GM18519 (cell line): ENCODE results near the gene CFAP74.
"Not testable (repeated sequence)": the region's sequence is repeated elsewhere in the genome, so short reads cannot be mapped to it uniquely, and the experiment has no call there.

Source experiments
- ATAC-seq: cut with Tn5 transposase; IDR thresholded peaks from one replicate; pipeline ENCODE4 v1.9.1; 2021; ENCODE audit warnings: mild to moderate bottlenecking, moderate library complexity; ENCODE audit not compliant: unreplicated experiment, low FRiP score

The CFAP74 gene

GRCh38 chr1:1989789-1990188 lies 13.8 kb downstream of the CFAP74 start:
- no peak for ATAC-seq

GRCh38 chr1:1989102-1989542 lies 14.5 kb downstream of the CFAP74 start:
- ATAC-seq: no peak

GRCh38 chr1:1988061-1988945 lies 15.3 kb downstream of the CFAP74 start:
- ATAC-seq: no peak

GRCh38 chr1:1987142-1987510 lies 16.5 kb downstream of the CFAP74 start:
- no peak for ATAC-seq

DNA sequence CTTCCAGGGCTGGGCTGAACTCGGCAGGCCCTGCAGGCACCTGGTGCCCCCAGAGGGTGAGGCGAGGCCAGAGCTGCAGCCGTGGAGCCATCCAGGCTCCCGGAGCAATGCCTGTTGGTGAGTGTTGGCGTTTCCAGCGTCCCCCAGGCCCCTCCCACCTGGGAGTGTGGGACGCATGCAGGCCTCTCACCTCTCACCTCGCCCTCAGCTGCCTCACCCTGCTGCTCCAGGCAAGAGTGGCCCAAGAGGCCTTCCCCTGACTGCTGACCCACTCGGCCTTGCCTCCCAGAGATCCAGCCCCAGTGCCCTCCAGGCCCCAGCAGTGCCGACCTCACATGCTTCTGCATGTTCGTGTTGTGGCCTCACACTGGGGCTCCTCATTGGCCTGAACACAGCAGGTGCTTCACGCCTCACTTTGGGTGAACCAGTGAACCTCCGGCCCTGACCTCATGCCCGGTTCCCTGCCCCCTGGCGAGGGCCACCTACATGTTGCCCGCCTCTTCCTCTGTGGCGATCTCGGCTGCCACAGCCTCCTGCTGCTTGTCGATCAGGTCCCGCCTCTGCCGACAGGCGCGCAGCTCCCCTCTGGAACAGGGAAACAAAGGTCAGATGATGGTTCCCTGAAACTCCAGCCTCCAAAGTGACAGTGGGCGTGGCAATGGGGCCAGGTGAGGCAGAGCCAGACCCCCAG lies 17.0 kb downstream of the CFAP74 start:
- no peak for ATAC-seq

- ATAC-seq: no peak
Measured at GRCh38 chr1:1985375-1986050, 18.1 kb downstream of the CFAP74 start.

- no peak for ATAC-seq
Measured at GRCh38 chr1:1984560-1985070, 19.0 kb downstream of the CFAP74 start.

- no peak for ATAC-seq
Measured at GRCh38 chr1:1982379-1983232, 21.0 kb downstream of the CFAP74 start.

DNA sequence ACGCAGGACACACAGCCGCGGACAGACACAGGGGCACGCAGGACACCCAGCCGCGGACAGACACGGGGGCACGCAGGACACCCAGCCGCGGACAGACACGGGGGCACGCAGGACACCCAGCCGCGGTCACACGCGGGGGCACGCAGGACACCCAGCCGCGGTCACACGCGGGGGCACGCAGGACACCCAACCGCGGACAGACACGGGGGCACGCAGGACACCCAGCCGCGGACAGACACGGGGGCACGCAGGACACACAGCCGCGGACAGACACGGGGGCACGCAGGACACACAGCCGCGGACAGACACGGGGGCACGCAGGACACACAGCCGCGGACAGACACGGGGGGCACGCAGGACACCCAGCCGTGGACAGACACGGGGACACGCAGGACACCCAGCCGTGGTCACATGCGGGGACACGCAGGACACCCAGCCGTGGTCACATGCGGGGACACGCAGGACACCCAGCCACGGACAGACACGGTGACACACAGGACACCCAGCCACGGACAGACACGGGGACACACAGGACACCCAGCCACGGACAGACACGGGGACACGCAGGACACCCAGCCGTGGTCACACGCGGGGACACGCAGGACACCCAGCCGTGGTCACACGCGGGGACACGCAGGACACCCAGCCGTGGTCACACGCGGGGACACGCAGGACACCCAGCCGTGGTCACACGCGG lies 21.8 kb downstream of the CFAP74 start:
- not testable (repeated sequence) for ATAC-seq

DNA sequence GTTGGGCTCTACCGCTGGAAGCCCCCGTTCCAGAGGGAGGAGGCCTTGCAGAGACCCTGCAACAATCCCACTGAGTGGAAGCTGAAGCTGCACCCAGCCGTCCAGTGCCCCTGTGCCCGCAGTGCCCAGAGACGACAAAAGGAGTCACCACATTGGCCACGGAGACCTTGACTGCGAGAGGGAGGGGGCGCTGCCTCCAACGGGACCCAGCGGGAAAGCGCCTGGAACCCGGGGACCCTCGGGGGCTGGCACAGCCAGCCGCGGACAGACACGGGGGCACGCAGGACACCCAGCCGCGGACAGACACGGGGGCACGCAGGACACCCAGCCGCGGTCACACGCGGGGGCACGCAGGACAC lies 22.5 kb downstream of the CFAP74 start:
- ATAC-seq: no peak

GRCh38 chr1:1980467-1981141 lies 23.0 kb downstream of the CFAP74 start:
- no peak for ATAC-seq

DNA sequence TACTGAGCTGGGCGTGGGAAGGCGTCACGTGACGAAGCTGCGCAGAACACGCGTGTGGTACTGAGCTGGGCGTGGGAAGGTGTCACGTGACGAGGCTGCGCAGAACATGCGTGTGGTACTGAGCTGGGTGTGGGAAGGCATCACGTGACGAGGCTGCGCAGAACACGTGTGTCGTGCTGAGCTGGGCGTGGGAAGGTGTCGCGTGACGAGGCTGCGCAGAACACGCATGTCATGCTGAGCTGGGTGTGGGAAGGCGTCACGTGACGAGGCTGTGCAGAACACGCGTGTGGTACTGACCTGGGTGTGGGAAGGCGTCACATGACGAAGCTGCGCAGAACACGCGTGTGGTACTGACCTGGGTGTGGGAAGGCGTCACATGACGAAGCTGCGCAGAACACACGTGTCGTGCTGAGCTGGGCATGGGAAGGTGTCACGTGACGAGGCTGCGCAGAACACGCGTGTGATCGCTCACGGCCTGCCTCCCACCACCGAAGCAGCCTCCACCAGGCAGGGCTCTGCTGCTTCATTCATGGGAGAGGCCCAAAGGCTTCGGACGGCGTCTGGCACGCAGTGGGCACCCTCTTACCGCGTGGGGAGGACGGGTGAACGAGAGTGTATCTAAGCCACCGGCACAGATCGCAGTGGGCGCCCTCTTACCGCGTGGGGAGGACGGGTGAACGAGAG lies 24.0 kb downstream of the CFAP74 start:
- no peak for ATAC-seq

DNA sequence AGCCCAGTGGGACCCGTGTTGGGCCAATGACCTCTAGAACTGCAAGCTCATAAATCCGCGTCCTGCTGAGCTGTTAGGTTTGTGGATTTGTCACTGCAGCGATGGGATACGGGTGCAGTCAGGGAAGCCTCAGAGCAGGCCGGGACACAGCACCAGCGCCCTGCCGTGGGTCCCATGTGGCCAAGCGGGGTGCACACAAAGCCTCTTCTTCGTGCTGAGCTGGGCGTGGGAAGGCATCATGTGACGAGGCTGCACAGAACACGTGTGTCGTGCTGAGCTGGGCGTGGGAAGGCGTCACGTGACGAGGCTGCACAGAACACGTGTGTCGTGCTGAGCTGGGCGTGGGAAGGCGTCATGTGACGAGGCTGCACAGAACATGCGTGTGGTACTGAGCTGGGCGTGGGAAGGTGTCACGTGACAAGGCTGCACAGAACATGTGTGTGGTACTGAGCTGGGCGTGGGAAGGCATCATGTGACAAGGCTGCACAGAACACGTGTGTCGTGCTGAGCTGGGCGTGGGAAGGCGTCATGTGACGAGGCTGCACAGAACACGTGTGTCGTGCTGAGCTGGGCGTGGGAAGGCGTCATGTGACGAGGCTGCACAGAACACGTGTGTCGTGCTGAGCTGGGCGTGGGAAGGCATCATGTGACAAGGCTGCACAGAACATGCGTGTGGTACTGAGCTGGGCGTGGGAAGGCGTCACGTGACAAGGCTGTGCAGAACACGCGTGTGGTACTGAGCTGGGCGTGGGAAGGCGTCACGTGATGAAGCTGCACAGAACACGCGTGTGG lies 24.7 kb downstream of the CFAP74 start:
- not testable (repeated sequence) for ATAC-seq

- ATAC-seq: no peak
Measured at GRCh38 chr1:1978108-1978507, 25.5 kb downstream of the CFAP74 start.

DNA sequence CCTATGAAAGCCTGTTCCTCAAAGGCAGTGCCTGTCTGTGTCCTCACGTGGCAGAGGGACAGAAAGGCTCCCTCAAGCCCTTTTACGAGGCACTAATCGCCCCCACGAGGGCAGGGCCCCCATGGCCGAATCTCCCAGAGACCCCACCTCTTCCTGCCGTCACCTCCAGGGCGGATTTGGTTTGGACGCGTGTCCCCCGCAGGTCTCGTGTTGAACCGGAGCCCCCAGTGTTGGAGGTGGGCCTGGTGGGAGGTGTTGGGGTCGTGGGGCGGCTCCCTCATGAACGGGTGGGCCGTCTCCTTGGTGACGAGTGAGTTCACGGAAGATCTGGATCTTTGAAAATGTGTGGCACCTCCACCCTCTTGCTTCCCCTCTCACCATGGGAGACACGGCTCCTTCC lies 27.6 kb downstream of the CFAP74 start:
- no peak for ATAC-seq

- ATAC-seq: no peak
Measured at GRCh38 chr1:1975535-1975934, 28.1 kb downstream of the CFAP74 start.

- no peak for ATAC-seq
Measured at GRCh38 chr1:1974834-1975233, 28.8 kb downstream of the CFAP74 start.
